Sigmoid colon (tissue), 4 donors: Measurements from ENCODE around the gene OAS1.

Experiments used
- EP300 ChIP-seq, 4 donors: sonication (generic); formaldehyde crosslinking; IDR thresholded peaks; one replicate each; pipeline ENCODE4 v1.6.1; 2017; ENCODE audit warnings: antibody characterized with exemption in 4 of 4
- POLR2A ChIP-seq, 2 donors: fragments of 450-650 bp; IDR thresholded peaks; one replicate each; pipeline ENCODE4 v1.6.1; 2016; ENCODE audit warnings: antibody characterized with exemption in 2 of 2, mild to moderate bottlenecking in 2 of 2, moderate library complexity in 2 of 2
- POLR2AphosphoS5 ChIP-seq, 4 donors: sonication (generic); formaldehyde crosslinking; IDR thresholded peaks; one replicate each; pipeline ENCODE4 v1.6.1; 2017; ENCODE audit warnings: antibody characterized with exemption in 4 of 4
- TF ChIP-seq, protein P1 (sequence below), 4 experiments: fragments of 450-650 bp in 3 of 4; fragments of 200-600 bp in 1 of 4; IDR thresholded peaks; one replicate each; pipeline ENCODE4 v1.5.1; 2016 to 2019; ENCODE audit warnings: antibody characterized with exemption in 4 of 4, mild to moderate bottlenecking in 3 of 4, moderate library complexity in 2 of 4

DNA sequence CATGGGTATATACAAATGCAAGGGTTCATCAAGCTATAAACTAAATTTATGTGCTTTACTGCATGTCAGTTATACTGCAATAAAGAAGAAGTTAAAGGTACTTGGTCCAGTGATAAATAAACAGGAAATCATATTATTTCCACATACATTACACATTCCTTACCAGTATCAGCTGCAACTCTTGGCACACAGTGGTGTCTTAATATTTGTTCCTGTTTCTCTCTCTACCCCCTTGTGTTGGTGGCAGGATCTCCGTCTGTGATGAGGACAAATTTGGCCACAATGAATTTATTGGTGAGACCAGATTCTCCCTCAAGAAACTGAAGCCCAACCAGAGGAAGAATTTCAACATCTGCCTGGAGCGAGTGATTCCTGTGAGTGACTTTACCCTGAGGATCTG is 19.2 kb upstream of the OAS1 start:
- no peak for TF ChIP-seq EP300 (IDR thresholded peaks at IDR 0.05)
- TF ChIP-seq, protein P1, sequence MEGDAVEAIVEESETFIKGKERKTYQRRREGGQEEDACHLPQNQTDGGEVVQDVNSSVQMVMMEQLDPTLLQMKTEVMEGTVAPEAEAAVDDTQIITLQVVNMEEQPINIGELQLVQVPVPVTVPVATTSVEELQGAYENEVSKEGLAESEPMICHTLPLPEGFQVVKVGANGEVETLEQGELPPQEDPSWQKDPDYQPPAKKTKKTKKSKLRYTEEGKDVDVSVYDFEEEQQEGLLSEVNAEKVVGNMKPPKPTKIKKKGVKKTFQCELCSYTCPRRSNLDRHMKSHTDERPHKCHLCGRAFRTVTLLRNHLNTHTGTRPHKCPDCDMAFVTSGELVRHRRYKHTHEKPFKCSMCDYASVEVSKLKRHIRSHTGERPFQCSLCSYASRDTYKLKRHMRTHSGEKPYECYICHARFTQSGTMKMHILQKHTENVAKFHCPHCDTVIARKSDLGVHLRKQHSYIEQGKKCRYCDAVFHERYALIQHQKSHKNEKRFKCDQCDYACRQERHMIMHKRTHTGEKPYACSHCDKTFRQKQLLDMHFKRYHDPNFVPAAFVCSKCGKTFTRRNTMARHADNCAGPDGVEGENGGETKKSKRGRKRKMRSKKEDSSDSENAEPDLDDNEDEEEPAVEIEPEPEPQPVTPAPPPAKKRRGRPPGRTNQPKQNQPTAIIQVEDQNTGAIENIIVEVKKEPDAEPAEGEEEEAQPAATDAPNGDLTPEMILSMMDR (IDR thresholded peaks at IDR 0.05), result no peak
- TF ChIP-seq POLR2A (IDR thresholded peaks at IDR 0.05), result no peak
- no peak for TF ChIP-seq POLR2AphosphoS5 (IDR thresholded peaks at IDR 0.05)
